T-helper 1 cell (primary cell): ENCODE measurements around the gene TMEM52B.
"Not testable (repeated sequence)": the region's sequence is repeated elsewhere in the genome, so short reads cannot be mapped to it uniquely, and the experiment has no call there.

Experiments used
- DNase-seq, 5 donors: peaks; one replicate each; pipeline ENCODE4 v3.0.0-alpha.2; 2012 to 2020

Gene TMEM52B

DNA sequence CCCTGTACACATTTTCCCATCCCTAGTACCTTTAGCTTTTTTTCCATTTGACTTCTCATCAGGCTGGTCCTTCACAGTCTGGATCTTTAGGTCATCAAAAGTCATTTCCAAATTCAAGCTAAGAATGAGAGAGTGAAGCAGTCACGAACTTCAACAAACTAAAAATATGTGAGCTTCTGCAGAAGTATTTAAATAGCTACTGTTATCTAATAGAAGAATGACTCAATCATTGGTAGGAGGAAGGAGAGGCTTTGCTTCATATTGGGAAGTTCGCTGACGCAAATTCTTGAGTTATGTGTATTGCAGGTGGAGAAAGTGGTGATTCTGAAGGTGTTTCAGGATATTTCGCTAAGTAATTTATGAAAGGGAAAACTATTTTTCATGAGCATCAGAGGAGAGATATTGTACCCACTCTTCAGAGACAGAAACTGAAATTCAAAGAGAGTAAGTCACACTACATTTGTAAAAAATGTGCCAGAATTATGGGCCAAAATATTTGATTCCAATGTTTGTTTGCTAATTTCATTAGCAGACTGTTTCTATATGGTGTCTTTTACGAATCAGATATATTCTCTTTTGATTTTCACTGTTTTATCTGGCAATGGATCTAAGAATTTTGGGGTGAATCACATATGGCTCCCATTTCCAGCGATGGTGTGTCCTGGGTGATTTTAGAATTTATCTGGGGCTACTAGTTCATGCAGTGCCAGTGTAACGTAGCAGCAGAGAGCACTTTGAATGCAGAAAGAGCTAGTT, 6.7 kb upstream of the TMEM52B start, which contains the start of gene OLR1:
Gene OLR1, minus strand, starts transcription at position 160 of the 756 bp plus-strand sequence. Its CDS starts 55 bp downstream, at position 105.
- no peak for DNase-seq

DNA sequence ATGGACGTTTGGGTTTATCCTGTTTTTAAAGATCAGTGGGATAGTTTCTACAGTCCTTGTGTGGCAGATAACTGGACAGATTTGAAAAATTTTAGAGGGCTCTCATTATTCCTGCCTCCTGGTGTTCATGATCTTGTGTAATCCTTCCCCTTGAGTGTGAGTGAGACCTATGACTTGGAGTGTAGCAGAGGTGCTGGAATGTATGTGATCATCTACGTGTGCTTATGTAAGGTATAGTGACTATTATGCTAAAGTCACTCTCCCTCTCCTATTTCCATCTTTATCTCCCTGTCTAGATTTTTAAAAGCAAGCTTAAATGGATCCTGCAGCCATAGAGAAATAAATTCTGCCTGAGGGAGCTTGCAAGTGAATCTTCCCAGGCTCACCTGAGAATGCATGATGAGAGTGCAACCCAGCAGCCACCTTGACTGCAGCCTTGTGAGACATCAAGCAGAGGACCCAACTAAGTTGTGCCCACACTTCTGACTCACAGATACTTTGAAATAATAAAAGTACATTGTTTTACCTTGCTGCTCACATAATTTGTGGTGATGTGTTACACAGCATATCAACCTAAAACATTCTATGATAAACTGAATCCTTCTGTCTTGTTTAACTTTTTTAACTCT, 3.7 kb upstream of the TMEM52B start:
- no peak for DNase-seq

DNA sequence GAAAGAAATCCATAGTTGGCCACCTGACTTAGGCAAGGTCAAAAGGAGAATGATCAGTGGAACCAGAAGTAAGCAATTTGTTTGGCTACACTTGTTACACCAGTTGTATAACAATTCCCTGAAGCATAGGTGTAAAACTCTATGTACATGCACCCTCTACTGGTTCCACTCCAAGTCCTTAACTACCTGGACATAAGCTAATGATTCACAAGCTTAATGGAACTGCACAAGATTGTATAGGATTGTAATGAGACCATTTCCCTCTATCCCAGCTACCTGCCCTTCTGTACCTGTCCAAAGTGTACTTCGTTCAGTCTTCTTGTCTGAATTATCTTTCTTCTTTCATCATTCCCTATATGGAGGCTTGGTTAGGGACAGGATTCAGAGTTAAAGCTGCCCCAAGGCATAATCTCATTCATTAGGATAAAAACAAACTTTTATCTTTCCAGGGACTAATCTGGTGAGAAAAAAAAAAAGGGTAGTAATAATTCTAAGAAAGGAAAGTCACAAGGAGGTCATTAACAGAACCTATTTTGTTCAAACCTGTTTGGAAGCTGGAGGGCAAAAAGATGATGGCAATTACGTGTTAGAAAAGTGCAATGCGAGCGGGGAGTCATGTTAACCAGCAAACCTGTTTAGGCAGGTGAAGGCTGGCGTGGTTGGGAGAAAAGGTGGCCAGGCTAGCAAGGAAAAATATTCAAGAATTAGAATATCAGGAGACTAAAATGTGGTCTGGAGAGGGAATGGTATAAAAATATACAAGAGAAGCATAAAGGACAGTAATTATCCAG, 2.8 kb upstream of the TMEM52B start:
- no peak for DNase-seq

DNA sequence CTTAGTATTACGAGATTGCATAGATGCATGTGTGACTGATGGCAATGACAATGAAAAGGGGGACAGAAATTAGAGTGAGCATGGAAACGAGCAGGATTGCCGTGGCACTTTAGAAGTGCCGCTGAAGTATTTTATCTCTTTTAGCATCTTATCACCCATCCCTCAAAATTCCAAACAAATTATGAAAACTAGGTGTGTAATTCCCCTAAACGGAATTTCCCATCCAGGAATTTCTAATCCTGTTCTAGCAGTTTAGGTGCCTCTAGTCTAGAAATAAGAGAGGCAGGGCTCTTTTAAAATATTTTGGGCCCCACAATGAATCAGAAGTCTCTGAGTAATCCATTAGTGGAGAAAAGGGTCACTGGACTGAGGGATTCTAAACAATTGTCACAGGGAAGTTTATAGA, 947 bp downstream of the TMEM52B start:
- no peak for DNase-seq

DNA sequence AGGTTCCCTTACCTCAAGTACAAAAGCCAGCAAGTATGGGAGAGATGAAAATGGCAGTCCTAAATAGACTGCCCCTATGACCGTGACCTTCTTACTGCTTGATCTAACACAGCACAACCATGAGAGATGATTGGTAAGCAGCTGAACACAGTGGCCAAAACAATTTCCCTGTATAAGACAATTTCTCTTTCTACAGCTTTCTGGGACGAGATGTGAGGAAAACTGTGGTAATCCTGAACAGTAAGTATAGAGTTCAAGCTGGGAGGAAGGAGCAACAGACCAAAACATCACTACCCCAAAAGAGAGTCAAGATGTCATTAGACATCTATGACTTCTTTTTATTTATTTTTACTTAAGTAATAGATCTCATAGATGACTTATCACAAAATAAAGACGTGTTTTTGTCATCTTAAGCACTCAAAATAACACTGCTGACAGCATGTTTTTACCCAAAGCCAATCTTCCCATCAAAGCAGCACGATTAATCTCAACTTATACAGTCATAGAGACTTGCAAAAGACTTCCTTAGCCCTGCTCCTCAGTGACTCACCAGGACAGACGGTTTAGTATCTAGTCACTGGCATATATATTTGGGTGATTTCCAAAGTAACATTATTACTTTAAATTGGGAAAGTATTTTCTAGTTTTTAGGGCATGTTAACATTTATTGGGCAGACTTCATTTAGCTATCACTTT, 3.7 kb downstream of the TMEM52B start:
- no peak for DNase-seq

DNA sequence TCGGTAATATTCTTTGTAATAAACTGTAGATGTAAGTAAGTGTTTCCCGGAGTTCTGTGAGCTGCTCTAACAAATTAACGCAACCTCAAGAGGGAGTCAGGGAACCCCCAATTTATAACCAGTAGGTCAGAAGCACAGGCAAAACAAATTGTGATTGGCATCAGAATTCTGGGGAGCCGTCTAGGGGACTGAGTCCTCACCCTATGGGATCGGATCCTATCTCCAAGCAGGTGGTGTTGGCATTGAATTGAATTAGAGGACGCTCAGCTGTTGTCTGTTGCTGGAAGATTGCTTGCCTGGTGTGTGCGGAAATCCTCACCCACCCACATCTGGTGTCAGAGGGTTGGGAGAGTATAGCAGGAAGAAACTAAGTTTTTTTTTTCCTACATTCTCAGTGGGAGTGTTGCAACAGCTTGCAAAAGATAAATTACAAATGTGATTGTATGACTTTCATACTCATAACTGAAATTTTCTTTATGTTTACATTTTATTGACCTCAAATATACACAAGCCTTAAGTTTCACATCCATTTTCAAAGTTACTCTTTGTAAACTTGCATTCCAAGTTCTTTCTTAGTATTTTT, 5.5 kb downstream of the TMEM52B start:
- no peak for DNase-seq

DNA sequence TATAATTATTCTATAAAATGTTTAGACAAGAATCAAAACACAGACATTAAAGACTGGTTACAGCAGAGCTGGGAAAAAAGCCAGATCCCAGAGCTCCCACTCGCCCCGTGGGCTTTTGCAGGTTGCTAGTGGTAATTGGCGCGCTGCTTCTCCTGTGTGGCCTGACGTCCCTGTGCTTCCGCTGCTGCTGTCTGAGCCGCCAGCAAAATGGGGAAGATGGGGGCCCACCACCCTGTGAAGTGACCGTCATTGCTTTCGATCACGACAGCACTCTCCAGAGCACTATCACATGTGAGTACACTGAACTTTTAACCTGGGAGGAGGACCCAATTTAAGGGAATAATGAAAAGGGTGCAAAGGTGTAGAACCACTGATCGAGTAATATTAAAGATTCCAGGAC, 7.5 kb downstream of the TMEM52B start:
- no peak for DNase-seq

DNA sequence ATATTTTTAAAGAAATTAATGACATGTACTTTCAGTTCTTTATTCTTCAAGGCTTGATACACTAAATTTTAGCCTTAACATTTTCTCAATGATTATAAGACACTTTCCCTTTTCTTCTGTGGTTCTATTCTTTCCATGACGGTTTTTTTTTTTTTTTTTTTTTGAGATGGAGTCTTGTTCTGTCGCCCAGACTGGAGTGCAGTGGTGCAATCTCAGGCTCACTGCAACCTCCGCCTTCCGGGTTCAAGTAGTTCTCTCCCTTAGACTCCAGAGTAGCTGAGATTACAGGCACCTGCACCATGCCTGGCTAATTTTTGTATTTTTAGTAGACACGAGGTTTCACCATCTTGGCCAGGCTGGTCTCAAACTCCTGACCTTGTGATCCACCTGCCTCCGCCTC, 8.1 kb downstream of the TMEM52B start:
- DNase-seq: not testable (repeated sequence)

DNA sequence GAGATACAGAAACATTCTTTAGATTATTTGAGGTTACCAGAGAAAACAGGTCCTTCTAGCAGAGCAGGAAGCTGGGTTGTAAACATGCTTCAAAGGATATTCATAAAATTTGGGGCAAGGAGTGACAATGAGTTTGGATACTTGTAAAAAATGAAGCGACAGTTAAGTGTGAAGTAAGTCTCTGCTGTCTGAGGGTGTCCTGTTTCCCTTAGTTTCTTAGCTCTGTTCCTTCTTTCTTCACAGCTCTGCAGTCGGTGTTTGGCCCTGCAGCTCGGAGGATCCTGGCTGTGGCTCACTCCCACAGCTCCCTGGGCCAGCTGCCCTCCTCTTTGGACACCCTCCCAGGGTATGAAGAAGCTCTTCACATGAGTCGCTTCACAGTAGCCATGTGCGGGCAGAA, 10.8 kb downstream of the TMEM52B start:
- no peak for DNase-seq

DNA sequence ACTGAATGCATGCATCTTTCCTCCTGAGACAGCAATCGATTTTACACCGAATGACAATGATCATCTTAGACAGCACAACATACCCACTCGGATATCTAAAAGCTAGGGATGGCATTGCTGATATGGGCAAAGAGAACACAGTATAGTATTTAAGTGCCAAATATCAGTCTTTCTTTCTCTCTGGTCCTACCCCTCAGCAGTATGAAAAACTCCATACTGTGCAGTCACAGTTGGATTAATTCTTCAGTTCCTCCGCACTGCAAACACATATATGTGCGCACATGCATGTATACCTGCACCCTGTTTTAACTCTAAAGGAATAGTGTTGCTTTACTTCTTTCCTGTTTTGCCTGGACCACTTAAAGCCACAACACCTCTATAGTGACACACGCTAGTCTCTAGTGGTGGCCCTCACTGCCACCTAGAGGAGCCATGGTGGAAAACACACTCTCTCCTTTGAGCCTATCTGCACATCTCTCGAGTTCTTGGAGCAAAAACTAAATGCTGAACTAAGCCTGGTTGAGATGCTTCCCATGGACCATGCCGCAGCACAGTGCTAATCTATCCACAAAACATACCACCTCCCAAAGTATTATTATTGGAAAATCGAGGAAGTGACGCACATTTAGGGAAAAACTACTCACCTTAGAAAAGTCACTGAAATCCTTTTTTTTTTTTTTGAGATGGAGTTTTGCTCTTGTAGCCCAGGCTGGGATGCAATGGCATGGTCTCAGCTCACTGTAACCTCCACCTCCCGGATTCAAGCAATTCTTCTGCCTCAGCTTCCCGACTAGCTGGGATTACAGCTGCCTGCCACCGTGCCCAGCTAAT, 11.9 kb downstream of the TMEM52B start:
- DNase-seq: peak in 4 of 5 donors; percentile 23 to 53 (median 30)

DNA sequence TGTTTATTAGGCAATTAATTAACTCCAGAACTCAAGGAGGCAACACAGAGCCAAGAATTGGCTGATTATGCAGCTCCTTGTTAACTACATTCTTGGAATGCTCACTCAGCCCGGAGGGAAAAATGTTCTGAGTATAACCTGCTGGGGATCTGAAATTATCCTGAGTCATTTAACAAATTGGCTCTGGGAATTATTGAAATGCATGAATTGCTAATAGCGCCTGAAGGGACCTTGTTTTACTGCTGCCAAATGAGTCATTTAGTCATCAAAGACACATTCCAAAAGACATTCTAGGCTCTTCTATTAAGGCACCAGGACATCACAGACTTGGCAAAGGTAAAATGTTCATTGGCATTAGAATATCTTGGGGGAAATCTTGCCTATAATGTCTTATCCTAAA, 13.0 kb downstream of the TMEM52B start:
- DNase-seq: no peak

DNA sequence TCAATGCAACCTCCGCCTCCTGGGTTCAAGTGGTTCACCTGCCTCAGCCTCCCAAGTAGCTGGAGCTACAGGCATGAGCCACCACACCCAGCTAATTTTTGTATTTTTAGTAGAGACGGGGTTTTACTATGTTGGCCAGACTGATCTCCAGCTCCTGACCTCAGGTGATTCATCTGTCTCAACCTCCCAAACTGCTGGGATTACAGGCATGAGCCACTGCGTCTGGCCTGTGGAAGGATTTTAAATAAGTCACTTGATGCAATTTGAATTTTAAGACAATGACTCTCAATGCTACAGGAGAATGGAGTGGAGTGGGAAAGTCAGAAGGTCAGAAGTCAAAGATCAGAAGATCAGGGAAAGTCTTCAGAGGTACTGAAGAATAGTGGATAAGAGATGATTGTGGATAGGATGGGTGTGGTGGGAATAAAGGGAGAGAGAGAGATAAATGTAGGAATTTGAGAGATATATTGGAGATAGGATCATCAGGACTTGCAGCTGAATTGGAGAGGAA, 15.4 kb downstream of the TMEM52B start:
- no peak for DNase-seq

DNA sequence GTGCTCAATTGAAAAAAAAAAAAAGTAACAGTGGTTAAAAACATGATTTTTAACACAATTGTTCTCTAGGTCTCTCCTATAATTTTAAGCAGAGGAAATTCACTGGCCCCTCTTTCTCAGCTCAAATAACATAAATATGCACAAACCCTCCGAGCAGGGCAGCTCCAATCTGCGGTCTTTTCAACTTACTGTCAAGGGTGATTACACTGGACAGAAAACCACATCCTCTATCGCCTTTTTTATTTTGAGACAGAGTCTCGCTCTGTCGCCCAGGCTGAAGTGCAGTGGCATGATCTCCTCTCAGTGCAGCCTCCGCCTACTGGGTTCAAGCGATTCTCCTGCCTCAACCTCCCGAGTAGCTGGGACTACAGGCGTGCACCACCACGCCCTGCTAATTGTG, 17.4 kb downstream of the TMEM52B start:
- DNase-seq: no peak

DNA sequence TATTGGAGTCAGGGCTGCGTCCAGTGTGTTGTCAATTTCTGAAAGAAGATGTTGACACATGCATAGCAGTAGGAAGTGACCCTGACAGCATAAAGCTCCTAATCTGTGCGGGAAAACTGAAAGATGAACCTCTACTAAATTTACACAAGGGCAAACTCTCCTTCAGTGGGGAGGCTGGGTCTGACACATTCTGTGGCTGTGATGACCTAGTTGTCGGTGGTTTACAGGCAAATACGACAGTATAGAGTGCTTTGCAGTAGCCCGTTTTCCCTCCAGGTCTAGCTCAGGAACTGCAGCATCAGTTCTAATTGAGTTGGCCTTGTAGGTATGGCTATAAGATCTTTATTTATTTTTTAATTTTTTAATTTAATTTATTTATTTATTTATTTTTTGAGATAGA, 19.0 kb downstream of the TMEM52B start:
- no peak for DNase-seq

DNA sequence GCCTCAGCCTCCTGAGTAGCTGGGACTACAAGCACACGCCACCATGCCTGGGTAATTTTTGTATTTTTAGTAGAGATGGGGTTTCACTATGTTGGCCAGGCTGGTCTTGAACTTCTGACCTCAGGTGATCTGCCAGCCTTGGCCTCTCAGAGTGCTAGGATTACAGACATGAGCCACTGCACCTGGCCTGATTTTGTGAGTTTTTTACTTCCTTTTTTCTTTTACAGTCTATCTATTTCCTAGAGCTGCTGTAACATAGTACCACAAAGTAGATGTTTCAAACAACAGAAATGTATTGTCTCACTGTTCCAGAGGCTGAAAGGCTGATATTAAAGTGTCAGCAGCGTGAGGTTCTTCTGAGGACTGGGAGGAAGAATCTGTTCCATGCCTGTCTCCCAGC, 25.7 kb downstream of the TMEM52B start:
- DNase-seq: not testable (repeated sequence)

DNA sequence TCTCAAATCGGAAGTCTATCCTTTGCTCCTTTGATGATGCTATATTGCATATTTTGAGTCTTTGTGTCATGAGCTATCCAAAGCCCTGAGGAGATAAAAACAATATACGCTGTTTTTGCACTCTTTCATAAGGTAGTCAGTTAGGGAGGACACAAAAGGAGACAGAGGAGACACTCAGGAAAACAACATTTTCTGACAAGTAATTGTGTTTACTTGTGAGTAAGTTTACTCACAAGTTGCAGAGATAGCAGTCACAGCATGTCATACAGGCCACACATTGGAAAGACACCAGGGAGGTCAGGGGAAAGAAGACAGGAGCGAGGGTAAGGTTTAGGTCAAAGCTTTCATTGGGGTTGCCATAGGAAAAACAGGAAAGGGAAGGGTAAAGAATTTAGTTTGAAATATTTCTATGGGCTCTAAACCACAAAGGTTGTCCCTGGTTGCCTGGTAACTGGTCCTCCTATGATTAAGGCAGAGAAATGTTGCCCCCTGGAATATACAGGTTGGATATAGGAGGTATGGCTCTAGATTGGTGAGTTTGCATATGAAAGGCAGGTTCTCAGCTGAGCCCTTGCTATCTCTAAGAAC, 26.5 kb downstream of the TMEM52B start:
- no peak for DNase-seq

DNA sequence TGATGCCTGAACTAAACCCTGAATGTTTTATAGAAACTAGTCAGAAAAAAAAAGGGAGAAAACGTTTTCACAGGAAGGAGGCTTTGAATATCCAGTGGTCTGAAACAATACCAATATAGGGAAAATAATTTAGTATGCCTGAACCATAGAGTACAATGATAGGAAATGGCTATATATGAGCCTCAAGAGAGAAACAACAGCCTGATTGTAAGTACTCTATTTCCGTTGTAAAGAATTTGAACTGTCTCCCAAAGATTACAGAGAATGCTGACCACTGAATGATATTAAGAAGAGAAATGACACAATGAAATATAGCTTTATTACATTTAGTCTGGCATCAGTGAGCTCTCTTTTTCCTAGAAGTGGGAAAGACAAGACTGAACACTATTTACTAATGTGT, 28.3 kb downstream of the TMEM52B start:
- DNase-seq: no peak

DNA sequence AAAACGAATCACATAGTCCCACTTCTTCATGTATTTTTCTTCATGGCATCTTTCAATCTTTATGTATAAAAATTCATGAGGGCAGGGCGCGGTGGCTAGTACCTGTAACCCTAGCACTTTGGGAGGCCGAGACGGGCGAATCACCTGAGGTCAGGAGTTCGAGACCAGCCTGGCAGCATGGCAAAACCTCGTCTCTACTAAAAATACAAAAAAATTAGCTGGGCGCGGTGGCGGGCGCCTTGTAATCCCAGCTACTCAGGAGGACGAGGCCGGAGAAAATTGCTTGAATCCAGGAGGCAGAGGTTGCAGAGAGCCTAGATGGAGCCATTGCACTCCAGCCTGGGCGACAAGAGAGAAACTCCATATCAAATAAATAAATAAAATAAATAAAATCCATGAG, 31.4 kb downstream of the TMEM52B start:
- no peak for DNase-seq

DNA sequence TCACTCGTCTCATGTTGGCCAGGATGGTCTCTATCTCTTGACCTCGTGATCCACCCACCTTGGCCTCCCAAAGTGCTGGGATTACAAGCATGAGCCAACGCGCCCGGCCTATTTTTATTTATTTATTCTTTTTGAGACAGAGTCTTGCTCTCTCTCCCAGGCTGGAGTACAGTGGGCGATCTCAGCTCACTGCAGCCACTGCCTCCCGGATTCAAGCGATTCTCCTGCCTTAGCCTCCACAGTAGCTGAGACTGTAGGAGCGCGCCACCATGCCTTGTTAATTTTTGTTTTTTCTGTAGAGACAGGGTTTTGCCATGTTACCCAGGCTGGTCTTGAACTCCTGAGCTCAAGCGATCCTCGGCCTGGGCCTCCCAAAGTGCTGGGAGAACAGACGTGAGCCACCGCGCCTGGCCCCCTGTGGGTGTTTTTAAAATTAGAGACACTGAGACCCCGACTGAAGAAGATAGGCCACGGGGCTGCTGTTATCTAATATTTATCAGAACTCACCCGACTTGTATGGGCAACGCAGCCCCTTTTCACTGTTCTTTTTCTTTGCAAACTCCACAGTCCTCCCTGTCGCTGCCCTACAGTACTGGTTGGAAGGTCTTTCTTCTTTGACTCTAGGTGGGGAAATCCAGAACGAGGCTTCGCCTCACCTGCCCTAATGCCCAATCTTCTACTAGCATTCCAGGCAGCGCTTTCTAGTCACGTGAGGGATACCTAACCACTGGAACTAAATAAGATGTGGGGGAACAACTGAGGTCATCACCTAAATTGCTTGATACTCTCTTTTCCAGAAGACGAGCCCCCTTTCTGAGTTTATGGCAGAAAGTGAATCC, 32.5 kb downstream of the TMEM52B start:
- no peak for DNase-seq
